ENCODE measurements around the gene OTUD7B. TPM values are rescaled to one million over a fixed set of nuclear protein-coding genes. Genes with fewer than 3 reads are reported as not detected.

Gene OTUD7B
- total RNA-seq, 1 experiment from 2014 or later, result 34.9 TPM

GRCh38 chr1:150009604-150010392 lies 728 bp downstream of the OTUD7B start:
- in situ Hi-C loops (cut with HindIII; ENCODE audit: low pct_unique_long_range_greater_than_20kb, low sequenced_read_pairs), result no loop called here
- DNase-seq (ENCODE audit: low read depth, low spot score), result peak; percentile 51

- in situ Hi-C loops (cut with HindIII; ENCODE audit: low pct_unique_long_range_greater_than_20kb, low sequenced_read_pairs), result no loop called here
- no peak for DNase-seq (ENCODE audit: low read depth, low spot score)
Observed at GRCh38 chr1:150008699-150009098, 1.8 kb downstream of the OTUD7B start.

- in situ Hi-C loops (cut with HindIII; ENCODE audit: low pct_unique_long_range_greater_than_20kb, low sequenced_read_pairs), result no loop called here
- DNase-seq (ENCODE audit: low read depth, low spot score), result peak; percentile 99
Observed at GRCh38 chr1:150006881-150007421, 3.6 kb downstream of the OTUD7B start.

GRCh38 chr1:150005606-150006005 lies 4.9 kb downstream of the OTUD7B start:
- DNase-seq (ENCODE audit: low read depth, low spot score), result peak; percentile 49
- in situ Hi-C loops (cut with HindIII; ENCODE audit: low pct_unique_long_range_greater_than_20kb, low sequenced_read_pairs), result no loop called here

GRCh38 chr1:150003801-150004200 lies 6.7 kb downstream of the OTUD7B start:
- DNase-seq (ENCODE audit: low read depth, low spot score), result no peak
- in situ Hi-C loops (cut with HindIII; ENCODE audit: low pct_unique_long_range_greater_than_20kb, low sequenced_read_pairs), result no loop called here

GRCh38 chr1:150002217-150002616 lies 8.3 kb downstream of the OTUD7B start:
- in situ Hi-C loops (cut with HindIII; ENCODE audit: low pct_unique_long_range_greater_than_20kb, low sequenced_read_pairs), result no loop called here
- DNase-seq (ENCODE audit: low read depth, low spot score), result no peak

GRCh38 chr1:150001415-150001814 lies 9.1 kb downstream of the OTUD7B start:
- no peak for DNase-seq (ENCODE audit: low read depth, low spot score)
- in situ Hi-C loops (cut with HindIII; ENCODE audit: low pct_unique_long_range_greater_than_20kb, low sequenced_read_pairs), result no loop called here

GRCh38 chr1:149997585-149998262 lies 12.8 kb downstream of the OTUD7B start:
- no peak for DNase-seq (ENCODE audit: low read depth, low spot score)
- in situ Hi-C loops (cut with HindIII; ENCODE audit: low pct_unique_long_range_greater_than_20kb, low sequenced_read_pairs), result no loop called here

GRCh38 chr1:149995927-149996326 lies 14.6 kb downstream of the OTUD7B start:
- DNase-seq (ENCODE audit: low read depth, low spot score), result no peak
- in situ Hi-C loops (cut with HindIII; ENCODE audit: low pct_unique_long_range_greater_than_20kb, low sequenced_read_pairs), result no loop called here

GRCh38 chr1:149993764-149994163 lies 16.8 kb downstream of the OTUD7B start:
- in situ Hi-C loops (cut with HindIII; ENCODE audit: low pct_unique_long_range_greater_than_20kb, low sequenced_read_pairs), result no loop called here

GRCh38 chr1:149993181-149993580 lies 17.3 kb downstream of the OTUD7B start:
- DNase-seq (ENCODE audit: low read depth, low spot score), result no peak
- in situ Hi-C loops (cut with HindIII; ENCODE audit: low pct_unique_long_range_greater_than_20kb, low sequenced_read_pairs), result no loop called here

More at GRCh38 chr1:149993764-149994163, 16.8 kb downstream of the OTUD7B start:
- DNase-seq (ENCODE audit: low read depth, low spot score), result no peak

- DNase-seq (ENCODE audit: low read depth, low spot score), result no peak
Observed at GRCh38 chr1:149987297-149987595, 23.3 kb downstream of the OTUD7B start.

GRCh38 chr1:149986486-149987296 lies 23.8 kb downstream of the OTUD7B start:
- DNase-seq (ENCODE audit: low read depth, low spot score), result no peak
- in situ Hi-C loops (cut with HindIII; ENCODE audit: low pct_unique_long_range_greater_than_20kb, low sequenced_read_pairs), result no loop called here

More at GRCh38 chr1:149987297-149987595, 23.3 kb downstream of the OTUD7B start:
- in situ Hi-C loops (cut with HindIII; ENCODE audit: low pct_unique_long_range_greater_than_20kb, low sequenced_read_pairs), result no loop called here

- no peak for DNase-seq (ENCODE audit: low read depth, low spot score)
- in situ Hi-C loops (cut with HindIII; ENCODE audit: low pct_unique_long_range_greater_than_20kb, low sequenced_read_pairs), result no loop called here
Observed at GRCh38 chr1:149979972-149980540, 30.5 kb downstream of the OTUD7B start.

- in situ Hi-C loops (cut with HindIII; ENCODE audit: low pct_unique_long_range_greater_than_20kb, low sequenced_read_pairs), result no loop called here
- no peak for DNase-seq (ENCODE audit: low read depth, low spot score)
Observed at GRCh38 chr1:149979245-149979971, 31.1 kb downstream of the OTUD7B start.

- DNase-seq (ENCODE audit: low read depth, low spot score), result peak; percentile 21
- in situ Hi-C loops (cut with HindIII; ENCODE audit: low pct_unique_long_range_greater_than_20kb, low sequenced_read_pairs), result no loop called here
Observed at GRCh38 chr1:149978547-149979023, 31.9 kb downstream of the OTUD7B start.

GRCh38 chr1:149977345-149977744 lies 33.2 kb downstream of the OTUD7B start:
- in situ Hi-C loops (cut with HindIII; ENCODE audit: low pct_unique_long_range_greater_than_20kb, low sequenced_read_pairs), result no loop called here
- no peak for DNase-seq (ENCODE audit: low read depth, low spot score)

Data from SK-MEL-5 (cell line).